Activated CD8-positive, alpha-beta T cell treated with anti-CD3 and anti-CD28 coated beads for 36 hours (primary cell): ENCODE data around the gene PSPN. TPM values are rescaled to one million over a fixed set of nuclear protein-coding genes. Genes with fewer than 3 reads are reported as not detected.

Experiments
- ATAC-seq: fragments of 200-7000 bp; cut with Tn5 transposase; one replicate; pipeline ENCODE4 v1.10.0; 2021; ENCODE audit warnings: mild to moderate bottlenecking, moderate library complexity
- CTCF ChIA-PET: fragments of 350-600 bp; sonication (Branson Sonifier 250); formaldehyde crosslinking; loops from one replicate; lab custom pipeline; 2021; ENCODE audit warnings: antibody characterized with exemption; lab: Charles Lee
- POLR2A ChIA-PET: fragments of 350-600 bp; sonication (Branson Sonifier 250); formaldehyde crosslinking; loops from one replicate; lab custom pipeline; 2021; ENCODE audit warnings: antibody characterized with exemption; lab: Charles Lee
- DNase-seq: peaks from one replicate; pipeline ENCODE4 v3.0.0-alpha.2; 2020
- H3K27ac Mint-ChIP-seq: one replicate; pipeline ENCODE4 v1.8.0; 2021; ENCODE audit warnings: mild to moderate bottlenecking, mixed read lengths
- H3K27me3 Mint-ChIP-seq: one replicate; pipeline ENCODE4 v1.8.0; 2021; ENCODE audit warnings: mixed read lengths
- H3K36me3 Mint-ChIP-seq: one replicate; pipeline ENCODE4 v1.8.0; 2021; ENCODE audit warnings: low read depth, mixed read lengths
- H3K4me1 Mint-ChIP-seq: one replicate; pipeline ENCODE4 v1.8.0; 2021; ENCODE audit warnings: low read depth, mixed read lengths
- H3K4me3 Mint-ChIP-seq: one replicate; pipeline ENCODE4 v1.8.0; 2021; ENCODE audit warnings: mild to moderate bottlenecking, moderate library complexity, mixed read lengths
- H3K9me3 Mint-ChIP-seq: one replicate; pipeline ENCODE4 v1.8.0; 2021; ENCODE audit warnings: mixed read lengths
- intact Hi-C: fragments of 100-400 bp; cut with micrococcal nuclease; formaldehyde crosslinking; loops from one replicate; pipeline ENCODE4 v1.10.0; 2022
- microRNA-seq: library from miRNA; unstranded; fragments of <30 nt; microRNA quantifications from one replicate; pipeline ENCODE4 v1.2.0, GENCODE V29; 2022; ENCODE audit warnings: borderline microRNAs expressed, borderline replicate concordance
- total RNA-seq, 2 experiments: library from RNA; stranded (reverse); gene quantifications; one replicate each; pipeline ENCODE4 v1.2.3, GENCODE V29; 2021
- TF ChIP-seq, protein P1 (sequence below): fragments of 200-600 bp; IDR thresholded peaks from one replicate; pipeline ENCODE4 v1.8.0; 2022; ENCODE audit warnings: antibody characterized with exemption, mild to moderate bottlenecking

Gene PSPN
- total RNA-seq, 2 experiments from 2014 or later, result 1.2 to 1.4 TPM

GRCh38 chr19:6333439-6333838, 42.3 kb downstream of the PSPN start, which contains the start of gene ACER1:
Gene ACER1 (minus strand): TSS chr19:6333612. CDS start chr19:6333551, 61 bp downstream.
- Mint-ChIP-seq H3K27ac (no peak within 1 kb of the TSS), H3K4me3 (no peak within 1 kb of the TSS), H3K27me3 (no peaks in the 10 kb centered on the region), H3K36me3 (no peaks in the 10 kb centered on the region), H3K9me3 (no peaks in the 10 kb centered on the region), H3K4me1 (no peaks in the 10 kb centered on the region)
- TF ChIP-seq, protein P1, sequence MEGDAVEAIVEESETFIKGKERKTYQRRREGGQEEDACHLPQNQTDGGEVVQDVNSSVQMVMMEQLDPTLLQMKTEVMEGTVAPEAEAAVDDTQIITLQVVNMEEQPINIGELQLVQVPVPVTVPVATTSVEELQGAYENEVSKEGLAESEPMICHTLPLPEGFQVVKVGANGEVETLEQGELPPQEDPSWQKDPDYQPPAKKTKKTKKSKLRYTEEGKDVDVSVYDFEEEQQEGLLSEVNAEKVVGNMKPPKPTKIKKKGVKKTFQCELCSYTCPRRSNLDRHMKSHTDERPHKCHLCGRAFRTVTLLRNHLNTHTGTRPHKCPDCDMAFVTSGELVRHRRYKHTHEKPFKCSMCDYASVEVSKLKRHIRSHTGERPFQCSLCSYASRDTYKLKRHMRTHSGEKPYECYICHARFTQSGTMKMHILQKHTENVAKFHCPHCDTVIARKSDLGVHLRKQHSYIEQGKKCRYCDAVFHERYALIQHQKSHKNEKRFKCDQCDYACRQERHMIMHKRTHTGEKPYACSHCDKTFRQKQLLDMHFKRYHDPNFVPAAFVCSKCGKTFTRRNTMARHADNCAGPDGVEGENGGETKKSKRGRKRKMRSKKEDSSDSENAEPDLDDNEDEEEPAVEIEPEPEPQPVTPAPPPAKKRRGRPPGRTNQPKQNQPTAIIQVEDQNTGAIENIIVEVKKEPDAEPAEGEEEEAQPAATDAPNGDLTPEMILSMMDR, result no peak
- ChIA-PET POLR2A (no interaction called here), CTCF (interaction anchor here (1.2 to 1.5 kb wide), 2 partner anchors 33 to 34 kb away, joined by 3 to 4 read pairs; no protein-coding TSS in a partner anchor)
- intact Hi-C loops, result no loop called here
- ATAC-seq, result no peak
- DNase-seq, result no peak

DNA sequence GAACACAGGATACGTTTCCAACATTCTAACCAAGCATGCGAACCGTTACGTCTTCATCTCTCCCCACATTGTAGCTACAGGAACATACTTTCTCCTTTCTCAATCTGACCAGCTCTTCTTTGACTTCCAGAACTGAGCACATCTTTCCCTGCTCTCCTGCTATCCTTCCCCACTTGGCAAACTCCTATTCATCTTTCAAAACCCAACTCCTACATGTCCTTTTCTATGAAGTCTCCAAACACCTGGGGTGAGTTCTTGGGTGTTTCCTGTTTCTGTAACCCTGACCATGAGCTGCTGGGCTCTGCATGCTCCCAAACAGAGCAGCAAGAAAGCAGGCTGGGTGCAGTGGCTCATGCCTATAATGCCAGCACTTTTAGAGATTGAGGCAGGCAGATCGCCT, 48.9 kb downstream of the PSPN start:
- Mint-ChIP-seq H3K4me1 (no peaks in the 10 kb centered on the region), H3K9me3 (peaks cover 2% of the 10 kb centered on the region), H3K36me3 (peaks cover 3% of the 10 kb centered on the region), H3K27ac (no peak overlapping the region), H3K27me3 (no peaks in the 10 kb centered on the region), H3K4me3 (no peak overlapping the region)
- ChIA-PET CTCF (interaction anchor here (1.2 to 1.7 kb wide), 2 partner anchors 27 to 200 kb away, joined by 3 read pairs; no protein-coding TSS in a partner anchor), POLR2A (interaction anchor here (0.7 to 1.2 kb wide), 2 partner anchors 10 to 60 kb away, joined by 3 read pairs; no protein-coding TSS in a partner anchor)
- ATAC-seq, result no peak
- intact Hi-C loops, result no loop called here
- TF ChIP-seq, protein P1, result no peak
- no peak for DNase-seq

DNA sequence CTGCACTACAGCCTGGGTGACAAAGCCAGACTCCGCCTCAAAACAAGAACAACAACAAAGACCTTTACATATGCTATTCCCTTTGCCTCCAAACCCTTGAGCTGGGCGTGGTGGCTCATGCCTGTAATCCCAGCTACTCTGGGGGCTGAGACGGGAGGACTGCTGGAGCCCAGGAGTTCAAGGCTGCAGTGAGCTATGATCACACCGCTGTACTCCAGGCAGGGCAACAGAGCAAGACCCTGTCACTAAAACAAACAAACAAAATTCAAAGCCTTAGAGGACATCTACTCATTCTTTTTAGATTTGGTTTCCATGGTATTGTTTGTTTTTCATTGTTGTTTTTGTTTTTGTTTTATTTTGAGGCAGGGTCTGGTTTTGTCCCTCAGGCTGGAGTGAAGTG, 50.1 kb downstream of the PSPN start:
- H3K27me3 Mint-ChIP-seq, result no peaks in the 10 kb centered on the region
- TF ChIP-seq, protein P1, result no peak
- H3K9me3 Mint-ChIP-seq, result peaks cover 2% of the 10 kb centered on the region
- no peak for ATAC-seq
- POLR2A ChIA-PET, result no interaction called here
- H3K4me3 Mint-ChIP-seq, result no peak overlapping the region
- no peak overlapping the region for H3K27ac Mint-ChIP-seq
- H3K4me1 Mint-ChIP-seq, result no peaks in the 10 kb centered on the region
- H3K36me3 Mint-ChIP-seq, result peaks cover 3% of the 10 kb centered on the region
- CTCF ChIA-PET, result no interaction called here
- intact Hi-C loops, result no loop called here
- no peak for DNase-seq

Small RNAs within 50 kb of the gene (microRNA-seq; reads per million reads assigned to microRNA genes)
- gene MIR3940, result 2.4 reads per million
- gene MIR6790, result not detected
- 1.8 reads per million for gene MIR6885

Other genes with a start within 250 kb of the PSPN start
- gene ACSBG2, start 240.3 kb downstream of the PSPN start, total RNA-seq, result not detected
- 10 to 100 TPM; 41.4 to 44.6 TPM for gene MLLT1, start 96.0 kb downstream of the PSPN start, total RNA-seq
- not detected for gene ACER1, start 42.3 kb downstream of the PSPN start, total RNA-seq
- 100 to 1,000 TPM; 169 to 175 TPM for gene CLPP, start 14.4 kb downstream of the PSPN start, total RNA-seq
- 10 to 100 TPM; 34.9 to 40.1 TPM for gene ALKBH7, start 3.1 kb downstream of the PSPN start, total RNA-seq
- gene GTF2F1, start 17.2 kb upstream of the PSPN start, total RNA-seq, result 10 to 100 TPM; 50.4 to 59.6 TPM
- 100 to 1,000 TPM; 366 to 370 TPM for gene KHSRP, start 48.9 kb upstream of the PSPN start, total RNA-seq
- not detected for gene SLC25A41, start 57.8 kb upstream of the PSPN start, total RNA-seq
- 10 to 100 TPM; 11.9 to 12.1 TPM for gene SLC25A23, start 83.9 kb upstream of the PSPN start, total RNA-seq
- gene CRB3, start 88.3 kb upstream of the PSPN start, total RNA-seq, result under 1 TPM; 0.58 to 0.70 TPM
- gene DENND1C, start 105.9 kb upstream of the PSPN start, total RNA-seq, result 10 to 100 TPM; 58.2 to 61.2 TPM
- gene TUBB4A, start 126.4 kb upstream of the PSPN start, total RNA-seq, result 10 to 100 TPM in 1 of 2 experiments, 1 to 10 TPM in 1; 9.6 to 10.6 TPM
- gene TNFSF9, start 155.1 kb upstream of the PSPN start, total RNA-seq, result 1 to 10 TPM; 3.0 to 3.1 TPM
- 10 to 100 TPM; 24.6 to 26.2 TPM for gene CD70, start 215.2 kb upstream of the PSPN start, total RNA-seq